ENCODE data around the gene CYB561D2. TPM values are rescaled to one million over a fixed set of nuclear protein-coding genes. Genes with fewer than 3 reads are reported as not detected.

Gene CYB561D2
- total RNA-seq, 1 donor from 2014 or later, result 22.3 TPM

DNA sequence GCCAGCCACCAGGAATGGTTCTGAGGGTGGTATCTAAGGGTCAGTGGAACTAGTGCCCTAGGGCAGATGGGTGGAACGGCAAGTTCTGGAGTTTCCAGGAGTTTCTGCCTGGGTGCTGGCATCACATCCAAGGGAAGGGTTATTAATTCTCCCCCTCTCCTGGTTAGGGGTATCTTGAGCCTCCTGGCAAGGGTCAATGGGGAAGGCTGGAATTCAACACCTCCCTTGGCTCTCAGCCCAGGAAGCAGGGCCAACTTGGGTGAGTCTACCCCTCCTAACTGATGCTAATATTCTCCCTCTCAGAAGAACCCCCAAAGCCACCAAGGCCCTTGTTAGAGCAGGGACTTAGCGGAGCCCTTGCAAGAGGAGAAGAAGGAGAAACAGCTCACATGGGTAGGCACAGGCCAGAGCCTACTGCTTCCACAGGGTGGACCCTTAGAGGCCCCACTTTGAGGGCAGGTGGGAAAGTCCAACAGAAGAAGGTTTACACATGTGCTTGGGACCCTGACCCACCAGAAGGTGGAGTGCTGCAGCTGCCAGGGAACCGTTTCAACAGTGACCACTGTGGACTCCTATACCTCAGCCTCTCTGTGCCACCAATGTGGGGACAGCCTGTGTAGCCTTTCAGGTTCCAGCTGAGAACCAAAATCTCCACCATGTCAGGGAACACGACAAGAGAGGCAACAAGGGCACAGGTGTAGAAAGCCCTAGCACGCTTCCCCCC, 5.3 kb downstream of the CYB561D2 start:
- Histone ChIP-seq H3K4me3 (ENCODE audit: low read depth, low read length) (no peak overlapping the region), H3K27me3 (ENCODE audit: control insufficient read depth, insufficient read depth, low read length) (no peaks in the 10 kb centered on the region), H3K36me3 (ENCODE audit: control insufficient read depth, insufficient read depth, low read length) (peaks cover 2% of the 10 kb centered on the region)
- no peak for TF ChIP-seq CTCF (IDR thresholded peaks at IDR 0.05; ENCODE audit: insufficient read depth, low read length, poor library complexity, severe bottlenecking)
- no peak for DNase-seq (ENCODE audit: low read depth)

- Histone ChIP-seq H3K4me3 (ENCODE audit: low read depth, low read length) (no peak overlapping the region), H3K27me3 (ENCODE audit: control insufficient read depth, insufficient read depth, low read length) (no peaks in the 10 kb centered on the region), H3K36me3 (ENCODE audit: control insufficient read depth, insufficient read depth, low read length) (peaks cover 2% of the 10 kb centered on the region)
- no peak for DNase-seq (ENCODE audit: low read depth)
- no peak for TF ChIP-seq CTCF (IDR thresholded peaks at IDR 0.05; ENCODE audit: insufficient read depth, low read length, poor library complexity, severe bottlenecking)
These were observed 5.9 kb downstream of the CYB561D2 start for GRCh38 chr3:50356553-50356952.

GRCh38 chr3:50357481-50357880, 6.8 kb downstream of the CYB561D2 start:
- no peak for TF ChIP-seq CTCF (IDR thresholded peaks at IDR 0.05; ENCODE audit: insufficient read depth, low read length, poor library complexity, severe bottlenecking)
- Histone ChIP-seq H3K27me3 (ENCODE audit: control insufficient read depth, insufficient read depth, low read length) (no peaks in the 10 kb centered on the region), H3K4me3 (ENCODE audit: low read depth, low read length) (peak overlapping the region; percentile 83), H3K36me3 (ENCODE audit: control insufficient read depth, insufficient read depth, low read length) (peaks cover 2% of the 10 kb centered on the region)
- DNase-seq (ENCODE audit: low read depth), result no peak

GRCh38 chr3:50358355-50358910, 7.8 kb downstream of the CYB561D2 start:
- peaks cover 2% of the 10 kb centered on the region for H3K36me3 ChIP-seq (ENCODE audit: control insufficient read depth, insufficient read depth, low read length)
- DNase-seq (ENCODE audit: low read depth), result no peak
- H3K27me3 ChIP-seq (ENCODE audit: control insufficient read depth, insufficient read depth, low read length), result no peaks in the 10 kb centered on the region
- no peak for TF ChIP-seq CTCF (IDR thresholded peaks at IDR 0.05; ENCODE audit: insufficient read depth, low read length, poor library complexity, severe bottlenecking)
- peak overlapping the region; percentile 83 for H3K4me3 ChIP-seq (ENCODE audit: low read depth, low read length)

DNA sequence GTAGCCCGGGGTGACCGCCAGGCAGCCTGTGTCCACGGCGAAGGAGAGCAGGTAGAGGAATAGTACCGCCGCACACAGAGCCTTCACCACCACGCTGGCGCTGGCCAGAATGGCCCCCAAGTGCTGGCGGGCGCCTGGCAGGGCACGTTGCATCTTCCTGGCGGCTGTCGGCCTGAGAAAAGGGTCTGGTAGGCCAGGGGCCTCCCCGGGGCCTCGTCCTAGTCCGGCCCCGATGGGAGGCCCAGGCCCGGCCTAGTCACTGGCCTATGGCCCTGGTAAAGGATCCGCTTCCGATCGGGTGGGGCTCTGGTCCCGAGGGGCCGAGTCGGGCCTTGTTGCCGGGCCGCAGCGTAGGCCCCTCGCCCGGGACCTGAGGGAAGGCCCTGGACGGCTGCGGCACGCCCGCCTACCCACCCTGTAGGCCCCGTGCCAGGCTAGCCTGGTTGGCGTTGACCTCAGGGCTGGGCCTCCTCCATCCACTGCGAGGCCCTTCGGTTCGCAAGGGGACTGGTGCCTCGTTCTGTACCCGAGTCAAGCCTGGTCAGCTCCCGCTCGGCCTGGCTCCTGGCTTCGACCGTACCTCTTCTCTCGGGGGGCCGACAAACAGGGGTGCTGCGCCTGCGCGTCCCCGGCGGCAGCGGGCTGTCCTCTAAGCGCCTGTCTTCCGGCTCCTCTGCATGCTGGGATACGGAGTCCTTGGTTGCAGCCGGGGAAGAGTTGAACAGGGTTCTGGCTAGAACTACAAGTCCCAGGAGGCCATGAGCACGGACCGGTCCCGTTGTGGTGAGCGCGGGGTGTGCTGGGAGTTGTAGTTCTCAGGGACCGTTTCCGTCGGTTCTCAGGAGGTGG, 8.5 kb downstream of the CYB561D2 start, which contains the start of gene TMEM115:
Gene TMEM115, minus strand, starts transcription at position 611 of the 849 bp plus-strand sequence. Its CDS starts 458 bp downstream, at position 153.
- peak; percentile 98 for DNase-seq (ENCODE audit: low read depth)
- Histone ChIP-seq H3K27me3 (ENCODE audit: control insufficient read depth, insufficient read depth, low read length) (no peaks in the 10 kb centered on the region), H3K4me3 (ENCODE audit: low read depth, low read length) (peak within 1 kb of the TSS; percentile 83), H3K36me3 (ENCODE audit: control insufficient read depth, insufficient read depth, low read length) (peaks cover 2% of the 10 kb centered on the region)
- TF ChIP-seq CTCF (IDR thresholded peaks at IDR 0.05; ENCODE audit: insufficient read depth, low read length, poor library complexity, severe bottlenecking), result no peak
